Epithelial cell of esophagus (primary cell): ENCODE measurements around the gene C9orf85.

Source experiments
- DNase-seq: peaks from one replicate; pipeline ENCODE4 v3.0.0; 2010; ENCODE audit warnings: low read depth
- H3K4me3 ChIP-seq: 2 replicates; pipeline ENCODE4 v1.5.1; 2011; ENCODE audit warnings: mild to moderate bottlenecking, low read length, control low read depth
- CTCF ChIP-seq: IDR thresholded peaks from 2 replicates; pipeline ENCODE4 v1.5.1; 2011; ENCODE audit warnings: low read depth, mild to moderate bottlenecking, low read length, control low read depth, inconsistent platforms; ENCODE audit not compliant: insufficient read depth; ENCODE audit errors: missing control alignments

Gene C9orf85

GRCh38 chr9:71928806-71929205 is 17.4 kb downstream of the C9orf85 start:
- no peak for TF ChIP-seq CTCF
- no peak overlapping the region for H3K4me3 ChIP-seq
- peak; percentile 50 for DNase-seq

- peak; percentile 98 for DNase-seq
- no peak for TF ChIP-seq CTCF
- no peak overlapping the region for H3K4me3 ChIP-seq
These were observed 17.8 kb downstream of the C9orf85 start for GRCh38 chr9:71929223-71929622.

- no peak for TF ChIP-seq CTCF
- no peak overlapping the region for H3K4me3 ChIP-seq
- DNase-seq, result no peak
These were observed 18.5 kb downstream of the C9orf85 start for GRCh38 chr9:71929791-71930440.

- TF ChIP-seq CTCF, result no peak
- no peak for DNase-seq
- no peak overlapping the region for H3K4me3 ChIP-seq
These were observed 19.7 kb downstream of the C9orf85 start for GRCh38 chr9:71931166-71931565.

- no peak for DNase-seq
- no peak for TF ChIP-seq CTCF
These were observed 24.6 kb downstream of the C9orf85 start for GRCh38 chr9:71936066-71936465.

GRCh38 chr9:71937070-71937625 is 25.7 kb downstream of the C9orf85 start:
- DNase-seq, result peak; percentile 72
- TF ChIP-seq CTCF, result no peak
- H3K4me3 ChIP-seq, result peak overlapping the region; percentile 4

More at GRCh38 chr9:71936066-71936465, 24.6 kb downstream of the C9orf85 start:
- no peak overlapping the region for H3K4me3 ChIP-seq

- TF ChIP-seq CTCF, result no peak
- DNase-seq, result no peak
- H3K4me3 ChIP-seq, result no peak overlapping the region
These were observed 26.5 kb downstream of the C9orf85 start for GRCh38 chr9:71937898-71938297.
